Measurements from ENCODE around the gene WNT7A. TPM values are rescaled to one million over a fixed set of nuclear protein-coding genes. Genes with fewer than 3 reads are reported as not detected.

Gene WNT7A
- total and polyA plus RNA-seq, 4 donors, result not detected

- no peak overlapping the region for H3K27ac ChIP-seq (ENCODE audit: low read depth in 1 of 2, low read length in 2 of 2)
- H3K4me1 ChIP-seq (ENCODE audit: control insufficient read depth in 4 of 4, insufficient read depth in 4 of 4, low read length in 3 of 4), result no peaks in the 10 kb centered on the region
- WGBS, result 77% methylated on average over 4 of the region's 4 CpGs
- peaks cover 0 to 2% (median 0%) of the 10 kb centered on the region in 4 donors for H3K9me3 ChIP-seq (ENCODE audit: control insufficient read depth in 4 of 4, low read length in 3 of 4)
- H3K36me3 ChIP-seq (ENCODE audit: control insufficient read depth in 4 of 4, insufficient read depth in 3 of 4, low read depth in 1 of 4, low read length in 3 of 4), result no peaks in the 10 kb centered on the region
- peaks cover 0 to 5% (median 1%) of the 10 kb centered on the region in 4 donors for H3K27me3 ChIP-seq (ENCODE audit: control insufficient read depth in 4 of 4, insufficient read depth in 4 of 4, low read length in 3 of 4)
- no peak for DNase-seq (ENCODE audit: low spot score)
- H3K4me3 ChIP-seq (ENCODE audit: low read depth in 1 of 3, low read length in 3 of 3), result no peak overlapping the region
- no peak overlapping the region for H3K9ac ChIP-seq (ENCODE audit: low read depth in 1 of 2, low read length in 2 of 2)
- TF ChIP-seq RAD21 (IDR thresholded peaks at IDR 0.05) (no peak), TAF1 (conservative IDR thresholded peaks at IDR 0.05) (no peak), CTCF (IDR thresholded peaks at IDR 0.05; ENCODE audit: low read depth, low read length, missing input control) (no peak), HNF4A (conservative IDR thresholded peaks at IDR 0.05) (no peak), MAX (IDR thresholded peaks at IDR 0.05) (no peak), YY1 (IDR thresholded peaks at IDR 0.05) (no peak), ATF3 (IDR thresholded peaks at IDR 0.05) (no peak), ZBTB33 (IDR thresholded peaks at IDR 0.05) (no peak), GABPA (IDR thresholded peaks at IDR 0.05 in 1 of 2, conservative IDR thresholded peaks at IDR 0.05 in 1 of 2) (no peak)
These were observed 14.8 kb downstream of the WNT7A start for GRCh38 chr3:13865106-13865505.

- Histone ChIP-seq H3K4me1 (ENCODE audit: control insufficient read depth in 4 of 4, insufficient read depth in 4 of 4, low read length in 3 of 4) (no peaks in the 10 kb centered on the region), H3K9ac (ENCODE audit: low read depth in 1 of 2, low read length in 2 of 2) (no peak overlapping the region), H3K4me3 (ENCODE audit: low read depth in 1 of 3, low read length in 3 of 3) (no peak overlapping the region), H3K9me3 (ENCODE audit: control insufficient read depth in 4 of 4, low read length in 3 of 4) (peaks cover 0 to 2% (median 0%) of the 10 kb centered on the region in 4 donors), H3K36me3 (ENCODE audit: control insufficient read depth in 4 of 4, insufficient read depth in 3 of 4, low read depth in 1 of 4, low read length in 3 of 4) (no peaks in the 10 kb centered on the region), H3K27me3 (ENCODE audit: control insufficient read depth in 4 of 4, insufficient read depth in 4 of 4, low read length in 3 of 4) (peaks cover 0 to 7% (median 1%) of the 10 kb centered on the region in 4 donors), H3K27ac (ENCODE audit: low read depth in 1 of 2, low read length in 2 of 2) (no peak overlapping the region)
- DNase-seq (ENCODE audit: low spot score), result no peak
- WGBS, result 54% methylated on average over 10 of the region's 10 CpGs
- no peak for TF ChIP-seq HNF4A (conservative IDR thresholded peaks at IDR 0.05)
- no peak for TF ChIP-seq FOXA1 (IDR thresholded peaks at IDR 0.05)
- no peak for TF ChIP-seq REST (IDR thresholded peaks at IDR 0.05)
- TF ChIP-seq RXRA (IDR thresholded peaks at IDR 0.05), result no peak
- TF ChIP-seq SP1 (IDR thresholded peaks at IDR 0.05), result no peak
- no peak for TF ChIP-seq RAD21 (IDR thresholded peaks at IDR 0.05)
- TF ChIP-seq ZBTB33 (IDR thresholded peaks at IDR 0.05), result no peak
- no peak for TF ChIP-seq EGR1 (IDR thresholded peaks at IDR 0.05; ENCODE audit: low read depth in 2 of 2)
- no peak for TF ChIP-seq JUND (IDR thresholded peaks at IDR 0.05)
- no peak for TF ChIP-seq MAX (IDR thresholded peaks at IDR 0.05)
- no peak for TF ChIP-seq TAF1 (conservative IDR thresholded peaks at IDR 0.05)
- no peak for TF ChIP-seq GABPA (IDR thresholded peaks at IDR 0.05 in 1 of 2, conservative IDR thresholded peaks at IDR 0.05 in 1 of 2)
- no peak for TF ChIP-seq YY1 (IDR thresholded peaks at IDR 0.05)
- TF ChIP-seq HNF4G (IDR thresholded peaks at IDR 0.05), result no peak
- no peak for TF ChIP-seq CTCF (IDR thresholded peaks at IDR 0.05; ENCODE audit: low read depth, low read length, missing input control)
- TF ChIP-seq FOXA2 (IDR thresholded peaks at IDR 0.05), result no peak
- TF ChIP-seq NR2F2 (IDR thresholded peaks at IDR 0.05), result no peak
These were observed 15.8 kb downstream of the WNT7A start for GRCh38 chr3:13863965-13864595.

Data from liver (tissue), 9 donors.